ENCODE results near the gene SIK3.

The SIK3 gene

GRCh38 chr11:116895048-116895757, 203.0 kb downstream of the SIK3 start:
- no peak for DNase-seq (ENCODE audit: low read depth in 2 of 2)

DNA sequence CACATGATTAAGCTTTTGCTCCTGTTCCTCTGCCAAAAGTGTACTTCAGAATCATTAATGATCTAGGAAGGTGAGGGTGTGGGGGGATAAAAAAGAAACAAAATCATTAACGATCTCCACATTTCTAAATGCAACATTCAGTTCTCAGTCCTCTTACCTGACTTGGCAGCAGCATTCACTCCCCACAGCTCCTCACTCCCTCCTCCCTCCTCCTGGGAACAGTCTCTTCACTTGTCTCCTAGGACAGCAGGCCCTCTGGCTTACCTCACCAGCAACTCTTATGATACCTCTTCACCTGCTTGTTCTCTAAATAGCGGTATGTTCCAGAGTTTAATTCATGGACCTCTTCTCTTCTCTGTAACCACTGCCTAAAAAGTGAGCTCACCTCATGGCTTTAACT, 204.3 kb downstream of the SIK3 start:
- DNase-seq (ENCODE audit: low read depth in 2 of 2), result no peak

GRCh38 chr11:116893437-116893836, 204.8 kb downstream of the SIK3 start:
- DNase-seq (ENCODE audit: low read depth in 2 of 2), result no peak

- DNase-seq (ENCODE audit: low read depth in 2 of 2), result no peak
Observed at GRCh38 chr11:116892374-116892773, 205.9 kb downstream of the SIK3 start.

DNA sequence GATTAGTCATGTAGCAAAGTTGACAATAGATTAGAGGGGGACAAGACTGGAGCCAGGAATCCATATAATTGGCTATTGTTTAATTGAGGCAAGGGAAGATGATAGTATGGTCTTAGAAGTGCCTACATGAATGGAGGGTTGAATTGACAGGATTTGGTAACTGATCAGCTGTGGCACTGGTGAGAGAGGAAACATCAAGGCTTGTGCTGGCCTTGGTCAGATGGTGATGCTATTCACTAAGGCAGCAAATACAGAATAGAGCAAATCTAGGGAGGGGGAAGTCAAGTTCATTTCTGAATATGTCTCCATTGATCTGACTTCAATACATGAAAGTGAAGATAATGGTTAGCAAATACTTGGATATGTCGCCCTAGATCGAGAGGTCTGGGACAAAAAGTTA, 206.5 kb downstream of the SIK3 start:
- DNase-seq (ENCODE audit: low read depth in 2 of 2), result no peak

DNA sequence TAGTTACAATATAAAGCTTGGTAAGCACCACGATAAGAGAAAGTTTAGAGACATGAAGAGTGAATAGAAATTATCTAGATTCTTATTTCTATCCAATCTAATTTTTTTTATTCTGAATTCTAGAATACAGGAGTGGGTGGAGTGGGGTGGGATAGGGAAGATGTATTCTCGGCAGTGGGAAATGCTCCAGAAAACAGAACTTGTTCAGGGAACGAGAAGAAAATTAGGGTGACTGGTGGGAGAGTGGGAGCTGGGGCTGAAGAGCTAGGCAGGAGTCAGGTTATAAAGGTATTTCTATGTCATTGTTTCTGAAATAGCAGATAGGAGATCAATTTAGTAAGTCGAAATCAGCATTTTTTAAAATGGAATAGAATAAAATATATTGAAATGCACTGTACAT, 207.6 kb downstream of the SIK3 start:
- no peak for DNase-seq (ENCODE audit: low read depth in 2 of 2)

- DNase-seq (ENCODE audit: low read depth in 2 of 2), result no peak
Observed at GRCh38 chr11:116890193-116890592, 208.0 kb downstream of the SIK3 start.

GRCh38 chr11:116888884-116889549, 209.2 kb downstream of the SIK3 start:
- no peak for DNase-seq (ENCODE audit: low read depth in 2 of 2)

DNA sequence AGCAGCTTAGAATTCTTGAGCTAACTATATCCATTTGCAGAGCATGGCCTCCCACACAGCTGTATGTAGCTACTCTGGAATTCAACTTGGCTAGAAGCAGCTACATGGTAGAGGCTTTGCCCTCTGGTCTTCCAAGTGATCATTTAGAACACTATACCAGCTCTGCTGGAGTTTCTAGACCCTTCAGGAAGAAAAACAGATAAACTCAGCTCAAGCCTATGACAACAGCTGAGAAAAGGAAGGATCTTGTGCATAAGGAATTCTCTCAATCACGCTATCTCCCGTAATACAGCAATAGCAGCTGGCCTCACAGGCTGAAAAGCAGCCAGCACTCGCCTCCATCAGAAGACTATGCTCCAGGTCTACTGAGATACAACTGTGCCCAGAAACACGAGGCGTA, 210.2 kb downstream of the SIK3 start:
- no peak for DNase-seq (ENCODE audit: low read depth in 2 of 2)

DNA sequence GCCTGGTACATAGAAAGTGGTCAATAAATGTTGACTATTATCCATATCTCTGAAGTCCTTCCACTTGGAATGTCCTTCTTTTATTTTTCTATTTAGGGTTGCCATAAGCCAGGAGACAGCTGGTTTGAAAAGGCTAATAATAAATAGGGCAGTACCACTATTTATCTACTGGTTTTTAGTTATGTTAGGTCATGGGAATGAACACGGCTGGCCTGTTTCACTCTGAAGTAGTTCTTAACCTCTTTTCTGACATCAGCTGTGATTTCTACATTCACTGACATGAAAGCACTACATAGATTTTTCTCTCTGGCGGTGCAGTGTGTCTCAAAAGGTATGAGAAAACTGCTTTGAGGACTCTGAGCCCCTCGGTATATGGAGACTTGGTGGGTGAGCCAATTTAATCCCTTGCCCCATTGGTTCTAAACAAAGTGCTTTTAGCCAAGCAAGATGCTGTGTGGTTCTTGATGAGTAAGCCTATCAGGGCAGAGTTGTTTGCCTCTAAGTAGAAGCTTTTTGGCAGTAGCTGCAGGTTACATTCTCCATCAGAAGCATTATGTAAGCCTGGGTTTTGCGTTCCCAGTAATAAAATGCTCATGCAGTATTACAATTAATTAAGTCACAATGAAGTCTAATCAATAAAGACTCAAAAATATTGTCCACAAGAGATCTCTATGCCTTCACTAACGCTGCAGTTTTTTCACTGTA, 212.1 kb downstream of the SIK3 start:
- no peak for DNase-seq (ENCODE audit: low read depth in 2 of 2)

DNA sequence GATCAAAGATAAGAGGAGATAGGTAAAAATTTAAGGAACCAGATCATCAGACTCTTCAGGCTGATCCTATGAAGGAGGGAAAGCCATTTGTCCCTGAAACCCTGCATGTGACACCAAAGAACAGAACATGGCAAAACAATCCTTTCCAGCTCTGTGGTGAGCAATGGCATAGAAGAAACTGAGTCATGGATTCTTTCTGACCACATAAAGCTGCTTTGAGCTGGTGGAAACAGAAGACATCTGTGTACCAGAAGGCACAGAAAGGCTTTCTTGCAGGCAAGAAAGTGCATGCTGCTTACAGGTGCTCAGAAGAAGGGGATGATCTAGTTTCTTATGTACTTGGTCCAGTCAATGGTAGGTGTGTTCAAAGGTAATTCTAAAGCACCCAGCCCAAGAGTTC, 215.8 kb downstream of the SIK3 start:
- no peak for DNase-seq (ENCODE audit: low read depth in 2 of 2)

DNA sequence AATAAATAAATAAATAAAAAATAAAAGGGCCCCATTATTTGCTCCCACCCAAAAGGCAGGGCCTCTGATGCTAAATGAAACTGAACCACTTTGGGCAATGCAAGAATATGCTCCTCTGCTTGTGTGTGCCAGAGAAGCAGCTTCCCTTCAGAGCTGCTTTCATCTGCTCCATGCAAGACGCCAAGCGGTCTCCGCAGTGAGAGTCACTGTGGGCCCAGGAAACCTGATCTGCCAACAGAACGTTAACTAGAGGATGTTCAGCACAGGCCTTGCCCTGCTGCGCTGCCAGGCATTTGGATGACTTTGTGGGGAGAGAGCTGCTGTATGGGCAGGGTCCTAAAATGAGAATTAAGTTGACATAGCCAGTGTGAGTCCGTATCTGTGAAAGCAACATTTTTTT, 217.1 kb downstream of the SIK3 start:
- no peak for DNase-seq (ENCODE audit: low read depth in 2 of 2)

DNA sequence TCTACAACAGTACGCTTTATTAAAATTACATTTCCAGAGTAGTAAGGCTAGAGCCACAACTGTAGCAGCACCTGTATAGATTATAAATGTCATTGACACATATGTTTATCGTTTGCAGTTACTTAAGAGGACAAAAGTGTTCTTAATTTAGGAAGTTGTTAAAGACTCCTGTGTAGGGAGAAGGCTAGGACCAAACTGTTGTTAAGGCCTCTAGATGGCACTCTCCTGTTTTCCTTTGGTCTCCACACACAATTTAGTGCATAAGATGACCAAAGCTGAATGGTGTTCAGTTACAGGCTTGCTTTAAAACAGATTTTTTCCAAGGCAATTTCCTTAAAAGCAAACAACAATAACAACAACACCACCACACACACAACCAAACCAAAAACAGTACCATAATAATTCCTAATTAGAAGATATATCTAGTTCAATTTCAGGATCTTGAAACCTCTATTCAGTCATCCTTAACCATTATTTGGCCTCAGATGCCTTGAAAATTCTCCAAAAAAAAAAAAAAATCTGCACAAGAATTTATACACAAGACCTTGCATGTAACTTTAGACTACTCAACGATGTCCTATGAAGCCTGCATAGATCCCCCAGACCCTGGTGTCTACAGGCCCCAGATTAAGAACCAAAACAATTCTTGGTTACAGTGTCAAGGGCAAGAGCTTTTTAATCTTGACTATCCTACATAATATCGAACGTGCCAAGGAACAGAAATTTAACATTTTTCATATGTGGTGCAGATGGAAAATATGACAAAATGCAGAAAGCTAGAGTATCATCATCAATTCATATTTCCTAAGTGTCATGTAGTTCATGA, 218.2 kb downstream of the SIK3 start:
- no peak for DNase-seq (ENCODE audit: low read depth in 2 of 2)

DNA sequence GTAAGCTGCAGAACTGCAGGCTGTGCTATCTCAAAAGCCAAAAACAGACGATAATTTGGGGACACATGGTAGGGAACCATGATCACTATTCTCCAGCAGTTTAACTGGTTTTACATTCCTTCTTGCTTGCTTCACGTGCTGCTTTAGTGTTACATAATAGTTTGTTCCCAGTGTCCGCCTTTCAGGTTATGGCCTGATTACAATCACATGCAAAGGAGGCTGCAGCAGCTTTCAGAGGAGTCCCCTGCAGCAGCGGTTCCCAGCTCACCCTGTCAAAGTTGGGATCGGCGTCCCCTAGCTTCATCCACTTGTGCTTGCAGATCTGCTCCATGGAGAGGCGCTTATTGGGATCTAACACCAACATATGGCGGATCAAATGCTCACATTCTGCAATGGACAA, 221.6 kb downstream of the SIK3 start:
- no peak for DNase-seq (ENCODE audit: low read depth in 2 of 2)

- no peak for DNase-seq (ENCODE audit: low read depth in 2 of 2)
Observed at GRCh38 chr11:116875194-116875593, 223.0 kb downstream of the SIK3 start.

DNA sequence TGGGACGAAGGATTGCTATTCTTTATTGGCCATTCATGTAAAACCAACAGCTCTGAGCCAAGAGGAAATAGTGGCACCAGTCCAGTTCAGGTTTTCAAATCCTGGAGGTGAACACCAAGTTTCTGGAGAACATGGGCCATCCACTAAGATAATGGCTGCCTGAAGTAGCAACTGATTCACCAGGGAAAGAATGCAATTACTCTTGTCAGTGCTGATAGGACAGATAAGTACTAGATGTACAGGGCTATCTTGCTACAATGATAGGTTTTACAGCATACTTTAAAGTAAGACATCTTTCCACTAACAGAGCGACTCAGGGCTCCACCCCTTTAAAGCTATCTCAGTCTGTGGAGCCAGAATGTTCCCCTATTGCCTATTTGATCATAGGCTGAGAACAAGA, 224.0 kb downstream of the SIK3 start:
- DNase-seq (ENCODE audit: low read depth in 2 of 2), result no peak

GRCh38 chr11:116873381-116873780, 224.8 kb downstream of the SIK3 start:
- DNase-seq (ENCODE audit: low read depth in 2 of 2), result no peak

DNA sequence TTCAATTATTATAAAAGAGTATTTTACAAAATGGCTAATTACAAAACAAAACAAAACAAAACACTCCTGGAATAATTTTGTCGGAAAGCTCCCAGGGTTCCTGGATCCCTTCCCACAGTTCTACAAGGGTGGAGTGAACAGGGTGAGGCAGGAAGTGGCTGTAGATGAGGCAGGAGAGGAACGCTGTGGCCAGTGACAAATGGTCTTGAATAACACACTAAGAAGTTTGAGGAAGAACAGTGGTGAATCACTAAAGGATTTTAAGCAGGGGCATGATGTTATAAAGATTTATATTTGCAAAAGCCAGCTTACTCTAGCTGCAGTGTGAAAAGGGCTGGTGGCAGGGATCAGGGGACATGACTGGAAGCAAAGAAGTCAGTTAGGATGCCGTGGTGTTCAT, 227.0 kb downstream of the SIK3 start:
- no peak for DNase-seq (ENCODE audit: low read depth in 2 of 2)

- DNase-seq (ENCODE audit: low read depth in 2 of 2), result no peak
Observed at GRCh38 chr11:116870054-116870453, 228.2 kb downstream of the SIK3 start.

- no peak for DNase-seq (ENCODE audit: low read depth in 2 of 2)
Observed at GRCh38 chr11:116869610-116870009, 228.6 kb downstream of the SIK3 start.

DNA sequence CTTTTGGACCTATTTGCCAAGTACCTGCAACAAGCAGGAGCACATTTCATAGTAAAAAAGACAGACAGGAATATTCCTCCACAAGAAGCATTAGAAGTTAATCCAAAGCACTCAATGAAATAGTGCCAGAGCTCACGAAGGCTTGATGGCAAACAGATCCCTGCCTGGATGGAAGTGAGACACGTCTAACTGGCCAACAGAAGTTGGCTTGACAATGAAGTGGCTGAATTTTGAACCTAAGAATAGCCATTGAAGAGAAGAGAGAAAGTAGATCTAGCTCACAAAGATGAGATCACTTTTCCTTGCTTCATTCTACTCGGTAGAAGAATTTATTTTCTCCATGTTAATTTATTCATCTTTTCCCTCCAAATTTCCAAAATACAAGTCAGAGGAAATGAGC, 230.2 kb downstream of the SIK3 start:
- DNase-seq (ENCODE audit: low read depth in 2 of 2), result no peak

GRCh38 chr11:116867619-116868018, 230.6 kb downstream of the SIK3 start:
- DNase-seq (ENCODE audit: low read depth in 2 of 2), result no peak
